Stimulated activated naive CD4-positive, alpha-beta T cell (primary cell): ENCODE measurements around the gene CYTH4.

ENCODE experiments used
- DNase-seq, 6 experiments: peaks; one replicate each; lab custom pipeline; 2025; lab: John Stamatoyannopoulos, UW

CYTH4 gene

GRCh38 chr22:37269936-37270678, 12.2 kb upstream of the CYTH4 start:
- DNase-seq, result peak in 3 of 6 experiments; percentile 6 to 16 (median 13)

GRCh38 chr22:37270928-37271650, 11.2 kb upstream of the CYTH4 start:
- DNase-seq, result no peak

- DNase-seq, result no peak
Observed at GRCh38 chr22:37273126-37273845, 9.0 kb upstream of the CYTH4 start.

GRCh38 chr22:37273846-37274225, 8.5 kb upstream of the CYTH4 start:
- DNase-seq, result no peak

- no peak for DNase-seq
Observed at GRCh38 chr22:37274380-37274862, 7.9 kb upstream of the CYTH4 start.

- DNase-seq, result no peak
Observed at GRCh38 chr22:37275134-37275533, 7.2 kb upstream of the CYTH4 start.

- no peak for DNase-seq
Observed at GRCh38 chr22:37275622-37276021, 6.7 kb upstream of the CYTH4 start.

GRCh38 chr22:37276776-37277175, 5.5 kb upstream of the CYTH4 start:
- no peak for DNase-seq

- no peak for DNase-seq
Observed at GRCh38 chr22:37277384-37277783, 4.9 kb upstream of the CYTH4 start.

- DNase-seq, result no peak
Observed at GRCh38 chr22:37278261-37278660, 4.0 kb upstream of the CYTH4 start.

- no peak for DNase-seq
Observed at GRCh38 chr22:37279331-37280181, 2.8 kb upstream of the CYTH4 start.

- DNase-seq, result no peak
Observed at GRCh38 chr22:37280718-37281117, 1.6 kb upstream of the CYTH4 start.

- no peak for DNase-seq
Observed at GRCh38 chr22:37281195-37281594, 1.1 kb upstream of the CYTH4 start.

- DNase-seq, result no peak
Observed at GRCh38 chr22:37281646-37282384, 493 bp upstream of the CYTH4 start.

GRCh38 chr22:37283393-37283937, 1.2 kb downstream of the CYTH4 start:
- DNase-seq, result peak in 5 of 6 experiments; percentile 12 to 74 (median 41)

- no peak for DNase-seq
Observed at GRCh38 chr22:37284126-37284804, 2.0 kb downstream of the CYTH4 start.

GRCh38 chr22:37284805-37285355, 2.6 kb downstream of the CYTH4 start:
- peak; percentile 14 to 50 (median 32) for DNase-seq

- DNase-seq, result no peak
Observed at GRCh38 chr22:37285937-37286336, 3.6 kb downstream of the CYTH4 start.

GRCh38 chr22:37287550-37287951, 5.2 kb downstream of the CYTH4 start:
- no peak for DNase-seq

GRCh38 chr22:37288521-37288920, 6.2 kb downstream of the CYTH4 start:
- no peak for DNase-seq
